Measurements from ENCODE around the gene SPDYE5. TPM values are rescaled to one million over a fixed set of nuclear protein-coding genes. Genes with fewer than 3 reads are reported as not detected.
"Not testable (repeated sequence)": the region's sequence is repeated elsewhere in the genome, so short reads cannot be mapped to it uniquely, and the experiment has no call there.

Gene SPDYE5
- polyA plus RNA-seq, 3 donors: 0.20 TPM; not detected in 2

GRCh38 chr7:75452494-75452955, 39.6 kb upstream of the SPDYE5 start:
- H4K20me1 ChIP-seq (ENCODE audit: insufficient read depth, low read length); H3K4me3 ChIP-seq (replicated peaks in 1 of 3; ENCODE audit: low read depth in 2 of 3, low read length in 3 of 3); DNase-seq; H3K4me3 Mint-ChIP-seq; H3K27ac ChIP-seq (ENCODE audit: low read depth in 1 of 2, low read length in 2 of 2); H3K9me3 ChIP-seq (replicated peaks in 1 of 2; ENCODE audit: control insufficient read depth in 1 of 2, insufficient read depth in 1 of 2, low read length in 2 of 2); H3K36me3 ChIP-seq (replicated peaks in 1 of 2; ENCODE audit: control insufficient read depth in 1 of 2, insufficient read depth in 2 of 2, low read length in 2 of 2); H2AFZ ChIP-seq (ENCODE audit: insufficient read depth, low read depth, low read length, poor library complexity, severe bottlenecking); H3K4me1 Mint-ChIP-seq; H3K79me2 ChIP-seq (ENCODE audit: insufficient read depth, low read length); H3K4me1 ChIP-seq (ENCODE audit: control insufficient read depth in 1 of 2, insufficient read depth in 2 of 2, low read length in 2 of 2); H3K4me2 ChIP-seq (replicated peaks; ENCODE audit: extremely low read depth, low read length, poor library complexity, severe bottlenecking); H3K9me3 Mint-ChIP-seq; H3K27me3 Mint-ChIP-seq (ENCODE audit: low read depth in 3 of 3); H3K27me3 ChIP-seq (ENCODE audit: control insufficient read depth in 2 of 2, insufficient read depth in 2 of 2, low read length in 2 of 2); intact Hi-C loops (cut with micrococcal nuclease); H3K9ac ChIP-seq (ENCODE audit: insufficient read depth, low read length, poor library complexity, severe bottlenecking): not testable (repeated sequence)
- Mint-ChIP-seq H3K36me3 (peaks cover 10 to 19% of the 10 kb centered on the region in 2 donors), H3K27ac (peak overlapping the region in 1 of 7 donors; percentile 6)
- TF ChIP-seq CTCF (IDR thresholded peaks at IDR 0.05): peak; percentile 53
- WGBS (ENCODE audit: insufficient coverage): no CpG with 5 or more reads among the region's 4 CpGs

DNA sequence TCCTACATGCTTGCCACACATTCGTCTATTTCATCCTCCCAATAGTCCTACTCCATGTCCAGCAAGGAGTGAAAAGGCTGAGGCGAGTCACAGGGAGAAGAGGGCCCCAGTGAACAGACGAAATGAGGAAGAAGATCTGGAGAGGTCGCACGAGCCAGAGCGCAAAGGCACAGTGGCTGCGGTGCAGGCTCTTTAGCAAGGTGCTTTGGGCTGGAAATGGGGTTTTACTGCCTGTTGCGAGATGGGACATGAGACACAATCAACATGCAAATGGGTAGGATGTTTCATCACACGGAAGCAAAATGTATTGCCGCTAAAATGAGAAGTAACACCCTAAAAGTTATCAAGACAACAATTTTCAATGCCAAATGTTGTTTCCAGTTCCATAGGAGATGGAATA, 35.7 kb upstream of the SPDYE5 start:
- H3K4me3 Mint-ChIP-seq; H3K27me3 Mint-ChIP-seq (ENCODE audit: low read depth in 3 of 3); H2AFZ ChIP-seq (ENCODE audit: insufficient read depth, low read depth, low read length, poor library complexity, severe bottlenecking); H3K9me3 ChIP-seq (replicated peaks in 1 of 2; ENCODE audit: control insufficient read depth in 1 of 2, insufficient read depth in 1 of 2, low read length in 2 of 2); H3K9ac ChIP-seq (ENCODE audit: insufficient read depth, low read length, poor library complexity, severe bottlenecking); H4K20me1 ChIP-seq (ENCODE audit: insufficient read depth, low read length); H3K4me2 ChIP-seq (replicated peaks; ENCODE audit: extremely low read depth, low read length, poor library complexity, severe bottlenecking); H3K27ac ChIP-seq (ENCODE audit: low read depth in 1 of 2, low read length in 2 of 2); H3K79me2 ChIP-seq (ENCODE audit: insufficient read depth, low read length); H3K36me3 ChIP-seq (replicated peaks in 1 of 2; ENCODE audit: control insufficient read depth in 1 of 2, insufficient read depth in 2 of 2, low read length in 2 of 2); H3K4me1 ChIP-seq (ENCODE audit: control insufficient read depth in 1 of 2, insufficient read depth in 2 of 2, low read length in 2 of 2); intact Hi-C loops (cut with micrococcal nuclease); H3K4me3 ChIP-seq (replicated peaks in 1 of 3; ENCODE audit: low read depth in 2 of 3, low read length in 3 of 3); H3K27me3 ChIP-seq (ENCODE audit: control insufficient read depth in 2 of 2, insufficient read depth in 2 of 2, low read length in 2 of 2); H3K9me3 Mint-ChIP-seq: not testable (repeated sequence)
- Mint-ChIP-seq H3K27ac (peak overlapping the region; percentile 32 to 82 (median 77)), H3K36me3 (peaks cover 9 to 13% of the 10 kb centered on the region in 2 donors), H3K4me1 (peaks cover 10% of the 10 kb centered on the region)
- no CpG with 5 or more reads among the region's 10 CpGs for WGBS (ENCODE audit: insufficient coverage)
- peak; percentile 57 to 73 (median 58) for DNase-seq

- H2AFZ ChIP-seq (ENCODE audit: insufficient read depth, low read depth, low read length, poor library complexity, severe bottlenecking); H3K79me2 ChIP-seq (ENCODE audit: insufficient read depth, low read length); H3K27ac Mint-ChIP-seq; H3K9me3 ChIP-seq (replicated peaks in 1 of 2; ENCODE audit: control insufficient read depth in 1 of 2, insufficient read depth in 1 of 2, low read length in 2 of 2); H3K4me2 ChIP-seq (replicated peaks; ENCODE audit: extremely low read depth, low read length, poor library complexity, severe bottlenecking); H3K27me3 ChIP-seq (ENCODE audit: control insufficient read depth in 2 of 2, insufficient read depth in 2 of 2, low read length in 2 of 2); H3K4me3 ChIP-seq (replicated peaks in 1 of 3; ENCODE audit: low read depth in 2 of 3, low read length in 3 of 3); H3K27ac ChIP-seq (ENCODE audit: low read depth in 1 of 2, low read length in 2 of 2); H3K4me1 ChIP-seq (ENCODE audit: control insufficient read depth in 1 of 2, insufficient read depth in 2 of 2, low read length in 2 of 2); H3K9me3 Mint-ChIP-seq; H3K4me3 Mint-ChIP-seq; H3K27me3 Mint-ChIP-seq (ENCODE audit: low read depth in 3 of 3); H3K36me3 ChIP-seq (replicated peaks in 1 of 2; ENCODE audit: control insufficient read depth in 1 of 2, insufficient read depth in 2 of 2, low read length in 2 of 2); intact Hi-C loops (cut with micrococcal nuclease); H4K20me1 ChIP-seq (ENCODE audit: insufficient read depth, low read length); DNase-seq; H3K9ac ChIP-seq (ENCODE audit: insufficient read depth, low read length, poor library complexity, severe bottlenecking): not testable (repeated sequence)
- H3K36me3 Mint-ChIP-seq: peaks cover 9 to 13% of the 10 kb centered on the region in 2 donors
- H3K4me1 Mint-ChIP-seq: peaks cover 10% of the 10 kb centered on the region
- WGBS (ENCODE audit: insufficient coverage): no CpG with 5 or more reads among the region's 5 CpGs
Measured at GRCh38 chr7:75458034-75458433, 34.1 kb upstream of the SPDYE5 start.

DNA sequence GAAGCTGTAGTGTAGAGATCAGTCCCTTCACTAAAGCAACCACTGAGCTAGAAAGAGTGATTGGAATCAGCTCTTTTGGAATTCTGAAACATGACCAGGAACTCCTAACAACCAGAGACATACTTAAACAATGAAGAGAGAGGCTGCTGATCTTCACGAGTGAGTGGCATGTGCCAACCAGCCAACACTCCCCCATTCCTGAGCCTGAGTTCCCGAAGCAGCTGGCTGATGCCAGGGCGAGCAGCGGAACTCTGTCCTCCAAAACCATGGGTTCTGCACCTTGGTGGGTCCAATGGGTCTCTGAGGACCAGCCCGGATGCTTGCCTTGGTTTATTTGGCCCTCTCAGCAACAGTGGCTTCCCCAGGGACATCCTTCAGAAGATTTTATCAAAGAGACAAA, 31.6 kb upstream of the SPDYE5 start:
- H3K9ac ChIP-seq (ENCODE audit: insufficient read depth, low read length, poor library complexity, severe bottlenecking); H3K4me1 ChIP-seq (ENCODE audit: control insufficient read depth in 1 of 2, insufficient read depth in 2 of 2, low read length in 2 of 2); H3K27me3 Mint-ChIP-seq (ENCODE audit: low read depth in 3 of 3); H3K27ac ChIP-seq (ENCODE audit: low read depth in 1 of 2, low read length in 2 of 2); H3K27me3 ChIP-seq (ENCODE audit: control insufficient read depth in 2 of 2, insufficient read depth in 2 of 2, low read length in 2 of 2); DNase-seq; H3K4me2 ChIP-seq (replicated peaks; ENCODE audit: extremely low read depth, low read length, poor library complexity, severe bottlenecking); H4K20me1 ChIP-seq (ENCODE audit: insufficient read depth, low read length); H3K4me3 Mint-ChIP-seq; H3K79me2 ChIP-seq (ENCODE audit: insufficient read depth, low read length); H3K4me3 ChIP-seq (replicated peaks in 1 of 3; ENCODE audit: low read depth in 2 of 3, low read length in 3 of 3); intact Hi-C loops (cut with micrococcal nuclease); H2AFZ ChIP-seq (ENCODE audit: insufficient read depth, low read depth, low read length, poor library complexity, severe bottlenecking); H3K9me3 Mint-ChIP-seq; H3K27ac Mint-ChIP-seq; H3K9me3 ChIP-seq (replicated peaks in 1 of 2; ENCODE audit: control insufficient read depth in 1 of 2, insufficient read depth in 1 of 2, low read length in 2 of 2); H3K36me3 ChIP-seq (replicated peaks in 1 of 2; ENCODE audit: control insufficient read depth in 1 of 2, insufficient read depth in 2 of 2, low read length in 2 of 2): not testable (repeated sequence)
- Mint-ChIP-seq H3K36me3 (peaks cover 0 to 12% of the 10 kb centered on the region in 2 donors), H3K4me1 (peaks cover 10% of the 10 kb centered on the region)
- no CpG with 5 or more reads among the region's 5 CpGs for WGBS (ENCODE audit: insufficient coverage)
